Keratinocyte (primary cell): ENCODE results near the gene S100A14.

Experiments used
- EZH2 ChIP-seq: IDR thresholded peaks from one replicate; pipeline ENCODE4 v1.6.1; 2012; ENCODE audit warnings: inconsistent platforms, mild to moderate bottlenecking, low read length, moderate library complexity
- TF ChIP-seq, protein P1 (sequence below), 3 experiments: IDR thresholded peaks in 1 of 3; conservative IDR thresholded peaks in 1 of 3; optimal IDR thresholded peaks in 1 of 3; 2 replicates in 2 of 3; 3 replicates in 1 of 3; pipeline versions ENCODE3 to v1.5.1; 2011; ENCODE audit warnings: low read length in 3 of 3, mild to moderate bottlenecking in 3 of 3, moderate library complexity in 2 of 3, control low read depth in 1 of 3, inconsistent platforms in 1 of 3; ENCODE audit not compliant: insufficient read depth in 2 of 3; ENCODE audit errors: extremely low read depth in 1 of 3

- TF ChIP-seq, protein P1, sequence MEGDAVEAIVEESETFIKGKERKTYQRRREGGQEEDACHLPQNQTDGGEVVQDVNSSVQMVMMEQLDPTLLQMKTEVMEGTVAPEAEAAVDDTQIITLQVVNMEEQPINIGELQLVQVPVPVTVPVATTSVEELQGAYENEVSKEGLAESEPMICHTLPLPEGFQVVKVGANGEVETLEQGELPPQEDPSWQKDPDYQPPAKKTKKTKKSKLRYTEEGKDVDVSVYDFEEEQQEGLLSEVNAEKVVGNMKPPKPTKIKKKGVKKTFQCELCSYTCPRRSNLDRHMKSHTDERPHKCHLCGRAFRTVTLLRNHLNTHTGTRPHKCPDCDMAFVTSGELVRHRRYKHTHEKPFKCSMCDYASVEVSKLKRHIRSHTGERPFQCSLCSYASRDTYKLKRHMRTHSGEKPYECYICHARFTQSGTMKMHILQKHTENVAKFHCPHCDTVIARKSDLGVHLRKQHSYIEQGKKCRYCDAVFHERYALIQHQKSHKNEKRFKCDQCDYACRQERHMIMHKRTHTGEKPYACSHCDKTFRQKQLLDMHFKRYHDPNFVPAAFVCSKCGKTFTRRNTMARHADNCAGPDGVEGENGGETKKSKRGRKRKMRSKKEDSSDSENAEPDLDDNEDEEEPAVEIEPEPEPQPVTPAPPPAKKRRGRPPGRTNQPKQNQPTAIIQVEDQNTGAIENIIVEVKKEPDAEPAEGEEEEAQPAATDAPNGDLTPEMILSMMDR (optimal IDR thresholded peaks at IDR 0.05 in 1 of 3, IDR thresholded peaks at IDR 0.05 in 1 of 3, conservative IDR thresholded peaks at IDR 0.05 in 1 of 3; ENCODE audit: extremely low read depth in 1 of 3, insufficient read depth in 2 of 3, low read length in 3 of 3): no peak
- no peak for TF ChIP-seq EZH2
These were observed 13.8 kb upstream of the S100A14 start for GRCh38 chr1:153629971-153630370.
